A673 (cell line): ENCODE data around the gene CASKIN1.

ENCODE experiments used
- CTCF ChIP-seq: fragments of 300-800, 200-600 bp; sonication (generic); conservative IDR thresholded peaks from 2 replicates; pipeline ENCODE4 v1.5.1; 2017; ENCODE audit warnings: low read depth, mild to moderate bottlenecking, antibody characterized with exemption, low read length, moderate library complexity, mixed read lengths
- EZH2 ChIP-seq: fragments of 200-600 bp; sonication (generic); IDR thresholded peaks from 2 replicates; pipeline ENCODE4 v1.6.1; 2017; ENCODE audit warnings: borderline replicate concordance, low read depth, mild to moderate bottlenecking, mixed read lengths, antibody characterized with exemption, low read length; ENCODE audit not compliant: poor library complexity, severe bottlenecking

- TF ChIP-seq CTCF, result no peak
- TF ChIP-seq EZH2, result no peak
Observed at GRCh38 chr16:2233046-2233775, 36.8 kb upstream of the CASKIN1 start.
